K562 (cell line): ENCODE data around the gene EXOC3. TPM values are rescaled to one million over a fixed set of nuclear protein-coding genes. Genes with fewer than 3 reads are reported as not detected.

Experiments
- ATAC-seq: fragments of 200-7000 bp; cut with Tn5 transposase; 3 replicates; pipeline ENCODE4 v1.9.1; 2020; ENCODE audit warnings: moderate library complexity
- BruUV-seq: library from RNA; stranded (reverse); fragments of 400-500 nt; replicated peaks from 2 replicates; lab custom pipeline; 2021; lab: Mats Ljungman, UMichigan
- CTCF ChIA-PET: fragments of 300-600 bp; formaldehyde crosslinking; extraction: SDS; loops from one replicate; lab custom pipeline; 2021; ENCODE audit warnings: low intra/inter-chr PET ratio; lab: Yijun Ruan, JAX
- POLR2A ChIA-PET: fragments of 300-600, 350-650 bp; sonication (Branson Sonifier 250); formaldehyde crosslinking; extraction: SDS; loops from one replicate; lab custom pipeline; 2021; ENCODE audit warnings: antibody characterized with exemption, inconsistent platforms; lab: Yijun Ruan, JAX
- DNase-seq, 4 experiments: peaks; one replicate each; pipeline versions ENCODE4 v3.0.0 to v3.0.0-alpha.2; 2011 to 2018; ENCODE audit warnings: low spot score in 3 of 4, mixed read lengths in 3 of 4; ENCODE audit errors: extremely low read depth in 1 of 4
- FAIRE-seq: peaks from 2 replicates; lab custom pipeline; 2011; peaks lifted over from hg19 to GRCh38; lab: Jason Lieb, UNC
- H2AFZ ChIP-seq: 2 replicates; pipeline ENCODE4 v1.6.0; 2011; ENCODE audit warnings: low read depth, low read length, control low read depth, inconsistent platforms
- H3K27ac ChIP-seq: fragments of 200-600 bp; 3 replicates; pipeline ENCODE4 v1.8.0; 2011; ENCODE audit warnings: low read depth, mild to moderate bottlenecking, control low read depth, inconsistent platforms, low read length, moderate library complexity, mixed read lengths; ENCODE audit errors: extremely low read depth
- H3K27me3 ChIP-seq, 2 experiments: fragments of 300-600 bp in 1 of 2; 2 replicates in 1 of 2; 3 replicates in 1 of 2; pipeline versions ENCODE4 v1.6.0 to v1.8.0; 2011; ENCODE audit warnings: inconsistent platforms in 2 of 2, low read length in 2 of 2, mild to moderate bottlenecking in 1 of 2, mixed read lengths in 1 of 2, moderate library complexity in 1 of 2; ENCODE audit not compliant: control insufficient read depth in 2 of 2, insufficient read depth in 2 of 2
- H3K36me3 ChIP-seq: fragments of 300-600 bp; 3 replicates; pipeline ENCODE4 v1.8.0; 2011; ENCODE audit warnings: mild to moderate bottlenecking, low read length, inconsistent platforms; ENCODE audit not compliant: control insufficient read depth, insufficient read depth
- H3K4me1 ChIP-seq, 2 experiments: fragments of 200-600 bp in 1 of 2; replicated peaks in 1 of 2; 2 replicates in 1 of 2; 3 replicates in 1 of 2; pipeline versions ENCODE4 v1.5.1 to v1.8.0; 2011; ENCODE audit warnings: inconsistent platforms in 2 of 2, low read length in 2 of 2, mild to moderate bottlenecking in 1 of 2, mixed read lengths in 1 of 2, moderate library complexity in 1 of 2; ENCODE audit not compliant: control insufficient read depth in 2 of 2, insufficient read depth in 2 of 2
- H3K4me2 ChIP-seq: 2 replicates; pipeline ENCODE4 v1.6.1; 2011; ENCODE audit warnings: low read length, control low read depth, inconsistent platforms, mixed read lengths; ENCODE audit not compliant: insufficient read depth
- H3K4me3 ChIP-seq: fragments of 200-600 bp; sonication (generic), shearing (Covaris generic); 2 replicates; pipeline ENCODE4 v1.5.1; 2016; ENCODE audit warnings: control low read depth, inconsistent platforms
- H3K79me2 ChIP-seq: fragments of 200-600 bp; 3 replicates; pipeline ENCODE4 v1.8.0; 2011; ENCODE audit warnings: low read length, inconsistent platforms; ENCODE audit not compliant: control insufficient read depth, insufficient read depth
- H3K9ac ChIP-seq, 2 experiments: 2 replicates each; pipeline versions ENCODE4 v1.6.0 to v1.6.1; 2011; ENCODE audit warnings: low read depth in 2 of 2, low read length in 2 of 2, control low read depth in 1 of 2, inconsistent platforms in 1 of 2, mild to moderate bottlenecking in 1 of 2, mixed read lengths in 1 of 2; ENCODE audit not compliant: insufficient read depth in 1 of 2
- H3K9me1 ChIP-seq: one replicate; pipeline ENCODE4 v1.6.0; 2011; ENCODE audit warnings: inconsistent platforms, mild to moderate bottlenecking, low read length, moderate library complexity; ENCODE audit not compliant: control insufficient read depth, insufficient read depth
- H3K9me3 ChIP-seq: replicated peaks from 2 replicates; pipeline ENCODE4 v1.5.1; 2011; ENCODE audit warnings: low read depth, low read length, inconsistent platforms; ENCODE audit not compliant: control insufficient read depth, insufficient read depth
- H4K20me1 ChIP-seq: replicated peaks from 2 replicates; pipeline ENCODE4 v1.6.1; 2011; ENCODE audit warnings: low read length, inconsistent platforms, mixed read lengths; ENCODE audit not compliant: control insufficient read depth, insufficient read depth
- CCNT2 ChIP-seq: IDR thresholded peaks from 2 replicates; pipeline ENCODE4 v1.6.1; 2011; ENCODE audit warnings: borderline replicate concordance, low read depth, mild to moderate bottlenecking, moderate library complexity, mixed read lengths, low read length; ENCODE audit not compliant: insufficient read length; ENCODE audit errors: extremely low read depth
- ELF1 ChIP-seq: fragments of 200-800 bp; sonication (Bioruptor generic); IDR thresholded peaks from 2 replicates; pipeline ENCODE4 v1.6.1; 2016; ENCODE audit warnings: missing genetic modification characterization, missing compliant biosample characterization
- HDGF ChIP-seq: fragments of 450-650 bp; IDR thresholded peaks from 2 replicates; pipeline ENCODE4 v1.6.1; 2016
- HNRNPUL1 ChIP-seq: fragments of 200-400 bp; formaldehyde crosslinking; IDR thresholded peaks from 2 replicates; pipeline ENCODE4 v1.6.1; 2017; ENCODE audit warnings: low read length
- MECOM ChIP-seq: fragments of 250-450 bp; sonication (Bioruptor Pico); IDR thresholded peaks from 2 replicates; pipeline ENCODE4 v1.8.0; 2022; ENCODE audit warnings: inconsistent platforms
- RCOR1 ChIP-seq, 2 experiments: IDR thresholded peaks; 2 replicates each; pipeline ENCODE4 v1.6.1; 2012; ENCODE audit warnings: low read depth in 2 of 2, low read length in 2 of 2, borderline replicate concordance in 1 of 2, improper control_type of control experiment in 1 of 2
- RFX7 ChIP-seq: fragments of 250-450 bp; sonication (Bioruptor Pico); IDR thresholded peaks from 2 replicates; pipeline ENCODE4 v1.5.1; 2021; ENCODE audit warnings: mild to moderate bottlenecking
- ZNF121 ChIP-seq: sonication (generic); formaldehyde crosslinking; conservative IDR thresholded peaks from 2 replicates; pipeline ENCODE4 v1.8.0; 2022; ENCODE audit warnings: missing genetic modification reagents
- ZNF197 ChIP-seq: fragments of 200-800 bp; sonication (Bioruptor generic); IDR thresholded peaks from 2 replicates; pipeline ENCODE4 v1.6.1; 2016; ENCODE audit warnings: low read depth, missing genetic modification characterization, missing compliant biosample characterization
- ZNF436 ChIP-seq: fragments of 250-450, 450-650 bp; sonication (Bioruptor Pico); formaldehyde crosslinking; IDR thresholded peaks from 2 replicates; pipeline ENCODE4 v1.7.0; 2020; ENCODE audit warnings: mild to moderate bottlenecking
- ZNF551 ChIP-seq: fragments of 250-450 bp; sonication (Bioruptor Pico); IDR thresholded peaks from 2 replicates; pipeline ENCODE4 v1.5.0; 2021; ENCODE audit warnings: mild to moderate bottlenecking, moderate library complexity
- WGBS: fragments of 100-300 bp; shearing (Covaris generic); methylation state at CpG from one replicate; pipeline ENCODE4 v1.1.6; 2016; ENCODE audit warnings: low coverage, mixed read lengths; ENCODE audit not compliant: insufficient coverage; ENCODE audit errors: missing lambda C conversion rate; 5-methylcytosine and 5-hydroxymethylcytosine counted together
- in situ Hi-C: fragments of 300-500 bp; cut with MboI; formaldehyde crosslinking; loops from 4 replicates; pipeline ENCODE4 v1.15.0; 2018; ENCODE audit warnings: inconsistent platforms, mixed read lengths
- intact Hi-C: fragments of 100-400 bp; cut with micrococcal nuclease; formaldehyde crosslinking; loops from 2 replicates; pipeline ENCODE4 v1.14.2; 2022
- polyA plus RNA-seq, 8 experiments: library from polyadenylated mRNA; depleted of rRNA in 4 of 8; stranded (reverse) in 5 of 8; unstranded in 3 of 8; fragments of >200 nt; fragmentation: Nextera tagmentation in 2 of 8; fragmentation: Illumina TruSeq in 1 of 8; extraction: Ambion mirVana in 2 of 8; extraction: Trizol in 1 of 8; gene quantifications; 2 replicates each; pipeline versions ENCODE4 v1.2.1 to v1.2.3, GENCODE V29; 2011 to 2014; ENCODE audit warnings: inconsistent platforms in 1 of 8, missing spikeins in 1 of 8
- total RNA-seq, 7 experiments: library from RNA; depleted of rRNA in 6 of 7; stranded (reverse); fragments of >200 nt in 6 of 7; fragmentation: Illumina TruSeq in 2 of 7; extraction: Trizol in 2 of 7; gene quantifications; 2 replicates each; pipeline versions ENCODE4 v1.2.1 to v1.2.3, GENCODE V29; 2011 to 2021; ENCODE audit warnings: low replicate concordance in 1 of 7
- TF ChIP-seq, protein P1 (sequence below): sonication (generic); formaldehyde crosslinking; IDR thresholded peaks from 2 replicates; pipeline ENCODE4 v1.8.1; 2023; ENCODE audit warnings: missing genetic modification reagents, mild to moderate bottlenecking, borderline replicate concordance
- TF ChIP-seq, protein P2 (sequence below): fragments of 250-450 bp; sonication (Bioruptor Pico); IDR thresholded peaks from 2 replicates; pipeline ENCODE4 v1.5.0; 2021; ENCODE audit warnings: mild to moderate bottlenecking, moderate library complexity

EXOC3 gene
- total and polyA plus RNA-seq, 9 of the 15 experiments (the other 6 are each of a cell fraction or from before 2014, with no cell fraction given): 1.4 to 41.9 (median 22.4) TPM

DNA sequence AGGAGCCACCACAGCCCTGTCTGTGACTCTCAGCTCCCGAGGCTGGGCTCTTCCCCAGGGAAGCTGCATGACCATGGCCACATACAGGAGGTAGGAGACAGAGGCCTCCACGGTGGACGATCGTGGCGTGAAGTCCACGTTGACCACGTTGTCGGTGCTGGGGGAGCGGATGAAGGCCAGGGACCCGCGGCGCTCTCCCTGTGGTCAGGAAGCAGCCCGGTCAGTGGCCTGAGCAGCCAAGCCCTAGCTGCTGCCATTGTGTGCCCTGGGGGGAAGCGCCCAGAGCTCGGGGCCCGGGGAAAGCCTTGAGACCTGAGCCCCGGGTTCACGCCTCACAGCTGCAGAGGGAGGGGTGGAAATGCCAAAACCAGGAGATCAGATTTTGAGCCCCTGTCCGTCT, 34.3 kb downstream of the EXOC3 start (continued):
- TF ChIP-seq, protein P1, sequence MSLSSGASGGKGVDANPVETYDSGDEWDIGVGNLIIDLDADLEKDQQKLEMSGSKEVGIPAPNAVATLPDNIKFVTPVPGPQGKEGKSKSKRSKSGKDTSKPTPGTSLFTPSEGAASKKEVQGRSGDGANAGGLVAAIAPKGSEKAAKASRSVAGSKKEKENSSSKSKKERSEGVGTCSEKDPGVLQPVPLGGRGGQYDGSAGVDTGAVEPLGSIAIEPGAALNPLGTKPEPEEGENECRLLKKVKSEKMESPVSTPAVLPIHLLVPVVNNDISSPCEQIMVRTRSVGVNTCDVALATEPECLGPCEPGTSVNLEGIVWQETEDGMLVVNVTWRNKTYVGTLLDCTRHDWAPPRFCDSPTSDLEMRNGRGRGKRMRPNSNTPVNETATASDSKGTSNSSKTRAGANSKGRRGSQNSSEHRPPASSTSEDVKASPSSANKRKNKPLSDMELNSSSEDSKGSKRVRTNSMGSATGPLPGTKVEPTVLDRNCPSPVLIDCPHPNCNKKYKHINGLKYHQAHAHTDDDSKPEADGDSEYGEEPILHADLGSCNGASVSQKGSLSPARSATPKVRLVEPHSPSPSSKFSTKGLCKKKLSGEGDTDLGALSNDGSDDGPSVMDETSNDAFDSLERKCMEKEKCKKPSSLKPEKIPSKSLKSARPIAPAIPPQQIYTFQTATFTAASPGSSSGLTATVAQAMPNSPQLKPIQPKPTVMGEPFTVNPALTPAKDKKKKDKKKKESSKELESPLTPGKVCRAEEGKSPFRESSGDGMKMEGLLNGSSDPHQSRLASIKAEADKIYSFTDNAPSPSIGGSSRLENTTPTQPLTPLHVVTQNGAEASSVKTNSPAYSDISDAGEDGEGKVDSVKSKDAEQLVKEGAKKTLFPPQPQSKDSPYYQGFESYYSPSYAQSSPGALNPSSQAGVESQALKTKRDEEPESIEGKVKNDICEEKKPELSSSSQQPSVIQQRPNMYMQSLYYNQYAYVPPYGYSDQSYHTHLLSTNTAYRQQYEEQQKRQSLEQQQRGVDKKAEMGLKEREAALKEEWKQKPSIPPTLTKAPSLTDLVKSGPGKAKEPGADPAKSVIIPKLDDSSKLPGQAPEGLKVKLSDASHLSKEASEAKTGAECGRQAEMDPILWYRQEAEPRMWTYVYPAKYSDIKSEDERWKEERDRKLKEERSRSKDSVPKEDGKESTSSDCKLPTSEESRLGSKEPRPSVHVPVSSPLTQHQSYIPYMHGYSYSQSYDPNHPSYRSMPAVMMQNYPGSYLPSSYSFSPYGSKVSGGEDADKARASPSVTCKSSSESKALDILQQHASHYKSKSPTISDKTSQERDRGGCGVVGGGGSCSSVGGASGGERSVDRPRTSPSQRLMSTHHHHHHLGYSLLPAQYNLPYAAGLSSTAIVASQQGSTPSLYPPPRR (CRISPR knock-in tag): no peak

DNA sequence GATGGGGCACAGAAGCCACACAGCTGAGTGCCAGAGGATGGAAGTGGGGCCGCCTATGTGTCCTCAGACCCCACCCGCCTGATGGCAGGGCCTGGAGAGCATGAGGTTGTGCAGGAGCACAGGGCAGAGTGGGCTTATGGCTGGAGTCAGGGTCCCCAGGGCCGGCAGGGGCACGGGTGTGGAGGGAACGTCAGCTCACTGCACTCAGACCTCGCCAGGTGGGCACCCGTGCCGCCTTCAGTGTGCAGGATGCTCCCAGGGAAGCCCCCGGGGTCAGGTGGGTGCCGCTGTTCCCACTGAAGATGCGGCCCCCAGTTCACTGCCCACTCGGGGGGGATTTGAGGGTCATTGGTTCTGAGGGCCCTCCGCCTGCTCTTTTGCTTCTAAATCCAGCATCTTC, 34.9 kb downstream of the EXOC3 start:
- no TSS peak for BruUV-seq
- Histone ChIP-seq H3K4me1 (peaks cover 0 to 84% of the 10 kb centered on the region in 2 experiments; a peak in 2 of 5 replicates), H3K27me3 (peaks cover 25 to 76% of the 10 kb centered on the region in 2 experiments; a peak in 4 of 5 replicates), H3K4me3 (no peak overlapping the region), H3K27ac (no peak overlapping the region), H3K9me3 (no peaks in the 10 kb centered on the region), H3K36me3 (no peaks in the 10 kb centered on the region), H4K20me1 (peaks cover 14% of the 10 kb centered on the region; the same call in 1 of the 2 replicates), H3K79me2 (no peaks in the 10 kb centered on the region), H3K9me1 (no peaks in the 10 kb centered on the region), H3K4me2 (no peak overlapping the region), H3K9ac (no peak overlapping the region), H2AFZ (no peak overlapping the region)
- DNase-seq: no peak
- intact Hi-C loops (loop anchor here (10.0 kb wide), 1 partner anchor 137 kb away; the partner anchor contains the start of gene CEP72), in situ Hi-C loops (no loop called here)
- WGBS: 21% methylated on average over 13 of the region's 13 CpGs
- FAIRE-seq: no peak
- CTCF ChIA-PET: no interaction called here
- POLR2A ChIA-PET: no interaction called here
- no peak for ATAC-seq
- no peak for TF ChIP-seq RFX7 (CRISPR knock-in tag)
- no peak for TF ChIP-seq ZNF551 (CRISPR knock-in tag)
- TF ChIP-seq, protein P2, sequence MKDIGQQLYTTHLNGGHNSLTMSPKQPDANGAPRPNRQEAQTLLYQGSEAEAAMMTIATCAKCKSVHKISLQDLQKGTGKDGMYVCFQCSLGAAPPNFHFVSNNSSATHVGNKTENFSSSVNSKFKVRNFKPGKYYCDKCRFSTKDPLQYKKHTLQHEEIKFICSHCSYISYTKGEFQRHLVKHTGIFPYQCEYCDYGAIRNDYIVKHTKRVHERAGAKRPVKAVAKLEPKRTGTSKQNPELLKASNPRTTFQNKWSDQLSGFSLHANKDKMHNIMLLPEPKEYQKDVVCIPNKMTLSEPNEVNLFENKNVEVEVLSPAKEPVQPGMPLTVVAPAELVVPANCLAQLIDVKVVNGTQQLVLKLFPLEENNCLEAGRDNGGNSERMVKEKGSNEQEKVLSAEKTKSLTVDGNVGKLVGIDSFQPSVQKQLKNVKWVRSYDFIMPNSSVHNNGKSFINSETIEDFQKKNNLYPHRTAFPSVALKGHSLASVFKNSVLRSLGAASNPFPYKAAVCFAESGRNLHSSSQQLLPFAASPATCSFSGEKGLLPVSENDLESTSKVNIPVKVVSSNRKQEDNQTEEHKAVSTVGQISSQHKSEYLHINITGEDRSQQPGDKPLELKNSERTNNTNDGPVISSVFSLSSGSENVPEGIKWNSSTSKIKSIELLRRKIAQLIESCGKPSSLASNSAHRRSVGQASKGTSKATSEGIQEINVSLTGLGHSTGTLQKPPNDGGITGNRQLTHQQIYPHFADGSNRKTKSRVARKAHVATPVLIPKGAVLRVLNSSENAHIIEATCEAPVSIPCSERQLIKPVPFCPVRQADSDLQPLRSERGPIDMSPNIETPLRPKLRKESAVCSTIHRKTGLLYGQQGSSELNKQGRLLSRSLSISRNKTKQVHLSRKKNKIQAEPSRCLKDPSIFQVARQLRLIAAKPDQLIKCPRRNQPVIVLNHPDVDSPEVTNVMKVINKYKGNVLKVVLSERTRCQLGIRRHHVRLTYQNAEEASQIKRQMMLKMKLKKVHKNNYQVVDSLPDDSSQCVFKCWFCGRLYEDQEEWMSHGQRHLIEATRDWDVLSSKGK (CRISPR knock-in tag): no peak
- TF ChIP-seq ZNF436 (CRISPR knock-in tag): no peak
- no peak for TF ChIP-seq MECOM (CRISPR knock-in tag)
- no peak for TF ChIP-seq ELF1 (tag)
- no peak for TF ChIP-seq ZNF121 (CRISPR knock-in tag)
- no peak for TF ChIP-seq RCOR1 (IDR thresholded peaks at IDR 0.05; ENCODE audit: borderline replicate concordance in 1 of 2, low read depth in 2 of 2, low read length in 2 of 2)
- no peak for TF ChIP-seq ZNF197 (CRISPR knock-in tag)
- TF ChIP-seq CCNT2: no peak
- TF ChIP-seq HDGF: no peak
- no peak for TF ChIP-seq HNRNPUL1
